Measurements from ENCODE around the gene ZDHHC14. TPM values are rescaled to one million over a fixed set of nuclear protein-coding genes. Genes with fewer than 3 reads are reported as not detected.

ZDHHC14 gene
- total RNA-seq, 1 experiment from 2014 or later = 3.2 TPM

DNA sequence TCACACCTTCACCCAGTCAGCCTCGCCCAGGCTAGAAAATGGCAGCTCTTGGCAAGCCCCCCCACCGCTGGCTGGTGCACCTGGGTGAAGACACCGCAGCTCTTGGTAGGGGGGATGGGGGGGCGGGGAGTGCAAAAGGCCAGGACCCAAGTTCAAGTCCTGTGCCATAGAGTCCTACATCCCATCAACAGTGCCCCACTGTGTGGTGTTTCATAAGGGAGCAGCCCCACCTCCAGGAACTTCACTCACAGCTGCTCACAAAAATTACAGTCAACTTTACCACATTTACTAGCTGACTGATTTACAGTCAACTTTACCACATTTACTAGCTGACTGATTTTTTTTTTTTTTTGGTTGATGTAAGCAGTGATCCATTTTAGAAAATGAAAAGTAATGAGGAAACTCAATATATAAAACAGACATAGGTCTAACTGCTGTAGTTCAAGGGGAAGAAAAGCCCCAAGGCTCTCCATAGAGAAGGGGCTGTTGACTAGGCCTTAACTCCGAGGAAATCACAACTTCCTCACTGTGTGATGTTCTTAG lies 233.1 kb downstream of the ZDHHC14 start:
- peak overlapping the region; percentile 88 for H3K27ac Mint-ChIP-seq (ENCODE audit: low read depth, unreplicated experiment)
- ChIA-PET CTCF (interaction anchor here (0.9 to 2.4 kb wide), 6 partner anchors 52 to 299 kb away, joined by 3 to 8 read pairs (median 4); no protein-coding TSS in a partner anchor), POLR2A (interaction anchor here (0.7 to 2.1 kb wide), 3 partner anchors 105 to 291 kb away, joined by 3 to 19 read pairs (median 4); partner anchors contain the start of gene TMEM242)
- no peaks in the 10 kb centered on the region for H3K27me3 Mint-ChIP-seq (ENCODE audit: insufficient read depth, unreplicated experiment)
- intact Hi-C loops (cut with micrococcal nuclease) = loop anchor here (1.0 kb wide), 1 partner anchor 300 kb away; no protein-coding TSS in a partner anchor
- H3K4me3 Mint-ChIP-seq (ENCODE audit: unreplicated experiment) = no peak overlapping the region
- peaks cover 10% of the 10 kb centered on the region for H3K36me3 Mint-ChIP-seq (ENCODE audit: insufficient read depth, unreplicated experiment)
- no TSS peak for BruUV-seq (replicated peaks)
- TF ChIP-seq, protein P1, sequence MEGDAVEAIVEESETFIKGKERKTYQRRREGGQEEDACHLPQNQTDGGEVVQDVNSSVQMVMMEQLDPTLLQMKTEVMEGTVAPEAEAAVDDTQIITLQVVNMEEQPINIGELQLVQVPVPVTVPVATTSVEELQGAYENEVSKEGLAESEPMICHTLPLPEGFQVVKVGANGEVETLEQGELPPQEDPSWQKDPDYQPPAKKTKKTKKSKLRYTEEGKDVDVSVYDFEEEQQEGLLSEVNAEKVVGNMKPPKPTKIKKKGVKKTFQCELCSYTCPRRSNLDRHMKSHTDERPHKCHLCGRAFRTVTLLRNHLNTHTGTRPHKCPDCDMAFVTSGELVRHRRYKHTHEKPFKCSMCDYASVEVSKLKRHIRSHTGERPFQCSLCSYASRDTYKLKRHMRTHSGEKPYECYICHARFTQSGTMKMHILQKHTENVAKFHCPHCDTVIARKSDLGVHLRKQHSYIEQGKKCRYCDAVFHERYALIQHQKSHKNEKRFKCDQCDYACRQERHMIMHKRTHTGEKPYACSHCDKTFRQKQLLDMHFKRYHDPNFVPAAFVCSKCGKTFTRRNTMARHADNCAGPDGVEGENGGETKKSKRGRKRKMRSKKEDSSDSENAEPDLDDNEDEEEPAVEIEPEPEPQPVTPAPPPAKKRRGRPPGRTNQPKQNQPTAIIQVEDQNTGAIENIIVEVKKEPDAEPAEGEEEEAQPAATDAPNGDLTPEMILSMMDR (IDR thresholded peaks at IDR 0.05; ENCODE audit: unreplicated experiment) = peak; percentile 5
- peaks cover 24% of the 10 kb centered on the region for H3K4me1 Mint-ChIP-seq (ENCODE audit: insufficient read depth, unreplicated experiment)
- H3K9me3 Mint-ChIP-seq (ENCODE audit: unreplicated experiment) = no peaks in the 10 kb centered on the region
- no peak for DNase-seq (ENCODE audit: unreplicated experiment)

DNA sequence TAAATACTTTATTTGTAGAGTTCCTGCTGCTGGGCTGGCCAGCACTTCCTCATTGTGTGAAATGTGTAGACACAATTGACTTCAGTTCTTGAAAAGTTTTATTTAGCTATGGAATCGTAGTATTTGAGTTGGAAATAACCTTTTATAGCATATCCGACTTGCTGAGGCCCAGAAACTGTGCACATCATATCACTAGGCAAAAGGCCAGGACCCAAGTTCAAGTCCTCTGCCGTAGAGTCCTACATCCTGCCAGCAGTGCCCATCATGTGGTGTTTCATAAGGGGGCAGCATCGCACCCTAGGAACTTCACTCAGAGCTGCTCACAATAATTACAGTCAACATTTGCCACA lies 234.4 kb downstream of the ZDHHC14 start:
- no peaks in the 10 kb centered on the region for H3K27me3 Mint-ChIP-seq (ENCODE audit: insufficient read depth, unreplicated experiment)
- peaks cover 6% of the 10 kb centered on the region for H3K36me3 Mint-ChIP-seq (ENCODE audit: insufficient read depth, unreplicated experiment)
- H3K9me3 Mint-ChIP-seq (ENCODE audit: unreplicated experiment) = no peaks in the 10 kb centered on the region
- H3K4me1 Mint-ChIP-seq (ENCODE audit: insufficient read depth, unreplicated experiment) = peaks cover 24% of the 10 kb centered on the region
- H3K4me3 Mint-ChIP-seq (ENCODE audit: unreplicated experiment) = no peak overlapping the region
- ChIA-PET CTCF (interaction anchor here (1.0 to 1.8 kb wide), 3 partner anchors 141 to 340 kb away, joined by 5 to 7 read pairs (median 5); no protein-coding TSS in a partner anchor), POLR2A (interaction anchor here (0.7 to 1.1 kb wide), 2 partner anchors 14 to 235 kb away, joined by 3 read pairs; no protein-coding TSS in a partner anchor)
- intact Hi-C loops (cut with micrococcal nuclease) = no loop called here
- TF ChIP-seq, protein P1 (IDR thresholded peaks at IDR 0.05; ENCODE audit: unreplicated experiment) = no peak
- H3K27ac Mint-ChIP-seq (ENCODE audit: low read depth, unreplicated experiment) = no peak overlapping the region
- DNase-seq (ENCODE audit: unreplicated experiment) = no peak
- BruUV-seq (replicated peaks) = no TSS peak

DNA sequence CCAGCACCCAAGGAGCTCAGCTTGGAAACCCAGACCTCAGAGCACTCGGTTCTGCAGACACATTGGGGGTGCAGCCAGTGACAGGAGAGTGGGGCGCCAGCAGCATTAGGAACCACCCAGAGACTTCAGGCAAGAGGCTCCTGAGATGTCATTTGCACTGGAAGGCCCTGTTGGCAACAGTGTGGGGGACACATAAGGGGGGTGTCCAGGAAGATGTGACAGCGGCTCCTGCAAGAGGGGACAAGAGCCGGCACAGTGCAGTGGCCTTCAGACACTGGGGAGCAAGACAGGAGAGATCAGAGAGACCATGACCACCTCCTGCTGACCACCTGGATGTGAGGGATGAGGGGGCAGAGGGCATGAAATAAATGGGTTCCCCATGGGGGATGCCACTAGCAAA lies 235.0 kb downstream of the ZDHHC14 start:
- intact Hi-C loops (cut with micrococcal nuclease) = no loop called here
- Mint-ChIP-seq H3K27ac (ENCODE audit: low read depth, unreplicated experiment) (peak overlapping the region; percentile 61), H3K27me3 (ENCODE audit: insufficient read depth, unreplicated experiment) (no peaks in the 10 kb centered on the region), H3K9me3 (ENCODE audit: unreplicated experiment) (no peaks in the 10 kb centered on the region), H3K4me3 (ENCODE audit: unreplicated experiment) (no peak overlapping the region), H3K4me1 (ENCODE audit: insufficient read depth, unreplicated experiment) (peaks cover 28% of the 10 kb centered on the region), H3K36me3 (ENCODE audit: insufficient read depth, unreplicated experiment) (peaks cover 6% of the 10 kb centered on the region)
- no peak for DNase-seq (ENCODE audit: unreplicated experiment)
- POLR2A ChIA-PET = interaction anchor here (0.7 to 1.1 kb wide), 2 partner anchors 15 to 236 kb away, joined by 3 read pairs; no protein-coding TSS in a partner anchor
- CTCF ChIA-PET = interaction anchor here (1.8 kb wide), 1 partner anchor 301 kb away, joined by 7 read pairs; no protein-coding TSS in a partner anchor
- TF ChIP-seq, protein P1 (IDR thresholded peaks at IDR 0.05; ENCODE audit: unreplicated experiment) = no peak
- no TSS peak for BruUV-seq (replicated peaks)

DNA sequence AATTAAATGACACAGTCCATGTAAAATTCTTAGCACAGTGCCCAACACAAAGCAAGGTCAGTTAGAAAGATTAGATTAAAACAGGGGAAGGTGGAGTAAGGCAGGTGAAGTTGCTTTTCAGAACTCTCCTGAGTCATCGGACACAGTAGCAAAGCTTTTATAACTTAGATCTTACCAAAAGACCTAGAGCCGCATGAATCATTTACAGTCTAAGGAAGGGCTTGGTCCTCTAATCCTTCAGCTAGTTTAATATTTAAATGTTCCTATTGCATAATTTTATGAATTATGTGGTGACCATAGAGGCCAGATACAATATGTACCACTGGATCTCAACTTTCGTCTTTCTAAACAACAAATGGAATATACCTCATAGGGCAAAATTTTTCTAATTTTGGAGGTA lies 240.0 kb downstream of the ZDHHC14 start:
- DNase-seq (ENCODE audit: unreplicated experiment) = peak; percentile 43
- Mint-ChIP-seq H3K27me3 (ENCODE audit: insufficient read depth, unreplicated experiment) (no peaks in the 10 kb centered on the region), H3K27ac (ENCODE audit: low read depth, unreplicated experiment) (no peak overlapping the region), H3K36me3 (ENCODE audit: insufficient read depth, unreplicated experiment) (no peaks in the 10 kb centered on the region), H3K9me3 (ENCODE audit: unreplicated experiment) (no peaks in the 10 kb centered on the region), H3K4me3 (ENCODE audit: unreplicated experiment) (no peak overlapping the region), H3K4me1 (ENCODE audit: insufficient read depth, unreplicated experiment) (peaks cover 11% of the 10 kb centered on the region)
- intact Hi-C loops (cut with micrococcal nuclease) = no loop called here
- TF ChIP-seq, protein P1 (IDR thresholded peaks at IDR 0.05; ENCODE audit: unreplicated experiment) = no peak
- BruUV-seq (replicated peaks) = no TSS peak
- ChIA-PET CTCF (interaction anchor here (4.3 kb wide), 1 partner anchor 46 kb away, joined by 17 read pairs; no protein-coding TSS in a partner anchor), POLR2A (interaction anchor here (1.1 to 1.4 kb wide), 2 partner anchors 8 to 27 kb away, joined by 3 to 4 read pairs; no protein-coding TSS in a partner anchor)

All from MCF 10A (cell line).